Measurements from ENCODE around the gene ZNF641.

The ZNF641 gene

GRCh38 chr12:48379794-48380193 lies 29.1 kb upstream of the ZNF641 start:
- Mint-ChIP-seq H3K4me1 (no peaks in the 10 kb centered on the region), H3K27ac (no peak overlapping the region), H3K9me3 (peaks cover 8% of the 10 kb centered on the region), H3K36me3 (ENCODE audit: low read depth) (no peaks in the 10 kb centered on the region), H3K4me3 (no peak overlapping the region), H3K27me3 (ENCODE audit: low read depth, poor library complexity) (peaks cover 40% of the 10 kb centered on the region)
- no peak for DNase-seq
- no peak for TF ChIP-seq CTCF (IDR thresholded peaks at IDR 0.05)

GRCh38 chr12:48377646-48378045 lies 26.9 kb upstream of the ZNF641 start:
- H3K36me3 Mint-ChIP-seq (ENCODE audit: low read depth): no peaks in the 10 kb centered on the region
- no peak for TF ChIP-seq CTCF (IDR thresholded peaks at IDR 0.05)
- DNase-seq: no peak
- no peaks in the 10 kb centered on the region for H3K4me1 Mint-ChIP-seq
- peaks cover 43% of the 10 kb centered on the region for H3K27me3 Mint-ChIP-seq (ENCODE audit: low read depth, poor library complexity)
- H3K27ac Mint-ChIP-seq: no peak overlapping the region
- no peaks in the 10 kb centered on the region for H3K9me3 Mint-ChIP-seq
- no peak overlapping the region for H3K4me3 Mint-ChIP-seq

GRCh38 chr12:48374164-48374563 lies 23.4 kb upstream of the ZNF641 start:
- H3K27ac Mint-ChIP-seq: no peak overlapping the region
- no peak for DNase-seq
- no peak for TF ChIP-seq CTCF (IDR thresholded peaks at IDR 0.05)

GRCh38 chr12:48366131-48366530 lies 15.4 kb upstream of the ZNF641 start:
- TF ChIP-seq CTCF (IDR thresholded peaks at IDR 0.05): no peak
- DNase-seq: no peak
- H3K4me1 Mint-ChIP-seq: peaks cover 6% of the 10 kb centered on the region
- H3K36me3 Mint-ChIP-seq (ENCODE audit: low read depth): no peaks in the 10 kb centered on the region
- peaks cover 25% of the 10 kb centered on the region for H3K27me3 Mint-ChIP-seq (ENCODE audit: low read depth, poor library complexity)
- H3K4me3 Mint-ChIP-seq: no peak overlapping the region
- H3K27ac Mint-ChIP-seq: no peak overlapping the region
- peaks cover 7% of the 10 kb centered on the region for H3K9me3 Mint-ChIP-seq

More at GRCh38 chr12:48374164-48374563, 23.4 kb upstream of the ZNF641 start:
- Mint-ChIP-seq H3K36me3 (ENCODE audit: low read depth) (no peaks in the 10 kb centered on the region), H3K9me3 (peaks cover 4% of the 10 kb centered on the region), H3K4me3 (no peak overlapping the region), H3K4me1 (no peaks in the 10 kb centered on the region), H3K27me3 (ENCODE audit: low read depth, poor library complexity) (peaks cover 46% of the 10 kb centered on the region)

- Mint-ChIP-seq H3K4me3 (no peak overlapping the region), H3K27ac (no peak overlapping the region), H3K4me1 (peaks cover 6% of the 10 kb centered on the region), H3K27me3 (ENCODE audit: low read depth, poor library complexity) (peaks cover 15% of the 10 kb centered on the region), H3K9me3 (no peaks in the 10 kb centered on the region), H3K36me3 (ENCODE audit: low read depth) (no peaks in the 10 kb centered on the region)
- no peak for DNase-seq
- no peak for TF ChIP-seq CTCF (IDR thresholded peaks at IDR 0.05)
These were observed 11.1 kb upstream of the ZNF641 start for GRCh38 chr12:48361664-48362339.

- no peak overlapping the region for H3K4me3 Mint-ChIP-seq
- peaks cover 6% of the 10 kb centered on the region for H3K4me1 Mint-ChIP-seq
- no peak for TF ChIP-seq CTCF (IDR thresholded peaks at IDR 0.05)
- H3K36me3 Mint-ChIP-seq (ENCODE audit: low read depth): no peaks in the 10 kb centered on the region
- H3K27ac Mint-ChIP-seq: peak overlapping the region; percentile 5
- no peak for DNase-seq
- H3K27me3 Mint-ChIP-seq (ENCODE audit: low read depth, poor library complexity): peaks cover 13% of the 10 kb centered on the region
- H3K9me3 Mint-ChIP-seq: no peaks in the 10 kb centered on the region
These were observed 8.3 kb upstream of the ZNF641 start for GRCh38 chr12:48358937-48359513.
